ENCODE data around the gene BTBD6.

Gene BTBD6

GRCh38 chr14:105267820-105268548 lies 19.7 kb downstream of the BTBD6 start:
- no peaks in the 10 kb centered on the region for H4K20me1 ChIP-seq (ENCODE audit: insufficient read depth)
- H2AFZ ChIP-seq (ENCODE audit: low read depth), result no peak overlapping the region
- no peaks in the 10 kb centered on the region for H3K27me3 ChIP-seq (ENCODE audit: insufficient read depth, low read depth)
- H3K9ac ChIP-seq, result no peak overlapping the region
- H3K27ac ChIP-seq, result no peak overlapping the region
- H3K36me3 ChIP-seq (ENCODE audit: insufficient read depth), result no peaks in the 10 kb centered on the region
- H3K4me3 ChIP-seq (IDR thresholded peaks at IDR 0.05; ENCODE audit: insufficient read depth, low read depth, low read length), result no peak overlapping the region
- no peaks in the 10 kb centered on the region for H3K79me2 ChIP-seq (ENCODE audit: insufficient read depth, low read depth)
- H3K4me1 ChIP-seq (ENCODE audit: low read depth, poor library complexity, severe bottlenecking), result no peaks in the 10 kb centered on the region
- H3K4me2 ChIP-seq, result no peak overlapping the region
- TF ChIP-seq, protein P1, sequence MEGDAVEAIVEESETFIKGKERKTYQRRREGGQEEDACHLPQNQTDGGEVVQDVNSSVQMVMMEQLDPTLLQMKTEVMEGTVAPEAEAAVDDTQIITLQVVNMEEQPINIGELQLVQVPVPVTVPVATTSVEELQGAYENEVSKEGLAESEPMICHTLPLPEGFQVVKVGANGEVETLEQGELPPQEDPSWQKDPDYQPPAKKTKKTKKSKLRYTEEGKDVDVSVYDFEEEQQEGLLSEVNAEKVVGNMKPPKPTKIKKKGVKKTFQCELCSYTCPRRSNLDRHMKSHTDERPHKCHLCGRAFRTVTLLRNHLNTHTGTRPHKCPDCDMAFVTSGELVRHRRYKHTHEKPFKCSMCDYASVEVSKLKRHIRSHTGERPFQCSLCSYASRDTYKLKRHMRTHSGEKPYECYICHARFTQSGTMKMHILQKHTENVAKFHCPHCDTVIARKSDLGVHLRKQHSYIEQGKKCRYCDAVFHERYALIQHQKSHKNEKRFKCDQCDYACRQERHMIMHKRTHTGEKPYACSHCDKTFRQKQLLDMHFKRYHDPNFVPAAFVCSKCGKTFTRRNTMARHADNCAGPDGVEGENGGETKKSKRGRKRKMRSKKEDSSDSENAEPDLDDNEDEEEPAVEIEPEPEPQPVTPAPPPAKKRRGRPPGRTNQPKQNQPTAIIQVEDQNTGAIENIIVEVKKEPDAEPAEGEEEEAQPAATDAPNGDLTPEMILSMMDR (conservative IDR thresholded peaks at IDR 0.05; ENCODE audit: low read depth, low read length), result no peak

DNA sequence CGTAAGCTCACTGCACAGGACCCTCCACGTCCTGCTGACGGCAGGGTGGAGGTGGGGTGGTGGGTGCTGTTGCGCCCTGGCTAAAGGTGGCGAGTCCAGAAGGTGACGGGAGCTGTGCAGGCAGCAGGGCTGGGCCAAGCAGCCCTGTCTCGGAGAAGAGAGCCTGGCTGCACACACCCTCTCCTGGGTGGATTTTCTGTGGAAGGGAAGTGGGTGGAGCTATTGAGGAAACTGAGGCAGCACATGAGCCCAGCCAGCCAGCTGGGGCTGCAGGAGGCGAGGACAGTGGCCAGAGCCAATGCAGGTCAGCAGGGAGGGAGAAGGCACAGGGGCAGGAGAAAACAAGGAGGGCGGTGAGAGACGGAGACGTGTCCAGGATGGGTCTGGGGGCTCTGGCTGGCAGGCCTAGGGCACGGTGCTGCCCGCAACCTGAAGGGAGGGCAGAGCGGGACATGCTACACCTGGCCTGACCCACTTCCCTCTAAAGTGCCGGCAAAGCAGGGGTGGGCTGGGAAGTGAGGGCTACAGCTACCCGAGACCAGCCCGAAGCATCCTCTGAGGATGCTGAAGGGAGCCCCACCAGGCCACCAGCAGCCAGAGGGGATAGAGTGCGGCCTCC lies 20.5 kb downstream of the BTBD6 start:
- Histone ChIP-seq H3K36me3 (ENCODE audit: insufficient read depth) (no peaks in the 10 kb centered on the region), H3K9ac (no peak overlapping the region)

DNA sequence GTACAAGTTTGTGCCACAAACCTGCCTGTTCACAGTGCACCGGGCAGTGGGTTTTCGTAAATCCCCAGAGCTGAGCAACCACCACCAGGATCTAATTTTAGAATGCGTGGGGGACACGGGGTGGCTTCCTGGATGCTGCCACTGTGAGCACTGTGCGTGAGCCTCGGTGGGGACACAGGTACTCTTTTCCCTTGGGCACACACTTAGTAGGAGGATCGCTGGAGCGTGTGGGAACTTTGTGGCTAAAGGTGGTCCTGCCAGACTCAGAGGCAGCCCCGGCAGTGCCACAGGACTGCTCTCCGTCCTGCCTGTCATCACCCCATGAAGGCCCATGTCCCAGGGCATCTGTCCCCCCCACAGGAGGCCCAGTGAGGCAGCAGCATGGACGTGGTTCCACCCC lies 21.1 kb downstream of the BTBD6 start:
- TF ChIP-seq, protein P1 (conservative IDR thresholded peaks at IDR 0.05; ENCODE audit: low read depth, low read length), result no peak

More for the DNA sequence above, 20.5 kb downstream of the BTBD6 start:
- Histone ChIP-seq H3K4me2 (no peak overlapping the region), H3K4me1 (ENCODE audit: low read depth, poor library complexity, severe bottlenecking) (no peaks in the 10 kb centered on the region), H3K27ac (no peak overlapping the region), H2AFZ (ENCODE audit: low read depth) (no peak overlapping the region), H3K79me2 (ENCODE audit: insufficient read depth, low read depth) (no peaks in the 10 kb centered on the region), H4K20me1 (ENCODE audit: insufficient read depth) (no peaks in the 10 kb centered on the region), H3K4me3 (IDR thresholded peaks at IDR 0.05; ENCODE audit: insufficient read depth, low read depth, low read length) (no peak overlapping the region), H3K27me3 (ENCODE audit: insufficient read depth, low read depth) (no peaks in the 10 kb centered on the region)
- TF ChIP-seq, protein P1 (conservative IDR thresholded peaks at IDR 0.05; ENCODE audit: low read depth, low read length), result no peak

GRCh38 chr14:105271224-105271890 lies 23.0 kb downstream of the BTBD6 start:
- TF ChIP-seq, protein P1 (conservative IDR thresholded peaks at IDR 0.05; ENCODE audit: low read depth, low read length), result no peak
- no peaks in the 10 kb centered on the region for H3K4me1 ChIP-seq (ENCODE audit: low read depth, poor library complexity, severe bottlenecking)
- H3K79me2 ChIP-seq (ENCODE audit: insufficient read depth, low read depth), result no peaks in the 10 kb centered on the region

More for the DNA sequence above, 21.1 kb downstream of the BTBD6 start:
- Histone ChIP-seq H4K20me1 (ENCODE audit: insufficient read depth) (no peaks in the 10 kb centered on the region), H3K79me2 (ENCODE audit: insufficient read depth, low read depth) (no peaks in the 10 kb centered on the region), H2AFZ (ENCODE audit: low read depth) (no peak overlapping the region), H3K27ac (no peak overlapping the region), H3K9ac (no peak overlapping the region), H3K36me3 (ENCODE audit: insufficient read depth) (no peaks in the 10 kb centered on the region), H3K4me1 (ENCODE audit: low read depth, poor library complexity, severe bottlenecking) (no peaks in the 10 kb centered on the region), H3K4me3 (IDR thresholded peaks at IDR 0.05; ENCODE audit: insufficient read depth, low read depth, low read length) (no peak overlapping the region), H3K4me2 (no peak overlapping the region), H3K27me3 (ENCODE audit: insufficient read depth, low read depth) (no peaks in the 10 kb centered on the region)

More at GRCh38 chr14:105271224-105271890, 23.0 kb downstream of the BTBD6 start:
- Histone ChIP-seq H3K27ac (no peak overlapping the region), H3K36me3 (ENCODE audit: insufficient read depth) (no peaks in the 10 kb centered on the region), H3K27me3 (ENCODE audit: insufficient read depth, low read depth) (no peaks in the 10 kb centered on the region), H3K9ac (no peak overlapping the region), H3K4me2 (no peak overlapping the region), H3K4me3 (IDR thresholded peaks at IDR 0.05; ENCODE audit: insufficient read depth, low read depth, low read length) (no peak overlapping the region), H4K20me1 (ENCODE audit: insufficient read depth) (no peaks in the 10 kb centered on the region), H2AFZ (ENCODE audit: low read depth) (no peak overlapping the region)
